GM19240 (cell line): Measurements from ENCODE around the gene DPYSL4.
A peak's percentile ranks its signal among the peaks of the same experiment; 100 is the strongest.

Experiments
- DNase-seq: peaks from one replicate; pipeline ENCODE4 v3.0.0; 2011; ENCODE audit warnings: low spot score; ENCODE audit not compliant: insufficient read length

Gene DPYSL4

DNA sequence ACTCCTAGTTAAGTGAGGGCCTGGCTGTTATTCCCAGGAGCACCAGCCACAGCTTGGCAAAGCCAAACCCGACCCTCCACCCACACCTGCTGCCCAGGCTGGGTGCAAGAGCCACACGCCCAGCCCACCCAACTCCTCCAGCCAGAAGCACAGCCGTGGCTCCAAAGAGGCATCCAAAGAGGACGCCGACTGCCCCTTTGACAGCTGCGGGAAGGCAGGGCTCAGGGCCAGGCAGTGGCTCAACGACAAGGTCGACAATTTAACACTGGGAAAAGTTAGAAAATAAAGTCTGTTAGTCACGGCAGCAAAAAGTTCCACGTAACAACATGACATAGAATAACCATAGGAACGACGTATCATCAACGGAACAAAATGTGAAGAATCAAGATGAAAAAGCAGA, 54.3 kb downstream of the DPYSL4 start:
- DNase-seq: no peak

GRCh38 chr10:132241496-132241895, 54.7 kb downstream of the DPYSL4 start:
- DNase-seq: no peak

GRCh38 chr10:132242103-132242840, 55.5 kb downstream of the DPYSL4 start:
- DNase-seq: no peak

- no peak for DNase-seq
These were observed 56.4 kb downstream of the DPYSL4 start for GRCh38 chr10:132243141-132243540.

GRCh38 chr10:132243626-132244025, 56.9 kb downstream of the DPYSL4 start:
- DNase-seq: no peak

DNA sequence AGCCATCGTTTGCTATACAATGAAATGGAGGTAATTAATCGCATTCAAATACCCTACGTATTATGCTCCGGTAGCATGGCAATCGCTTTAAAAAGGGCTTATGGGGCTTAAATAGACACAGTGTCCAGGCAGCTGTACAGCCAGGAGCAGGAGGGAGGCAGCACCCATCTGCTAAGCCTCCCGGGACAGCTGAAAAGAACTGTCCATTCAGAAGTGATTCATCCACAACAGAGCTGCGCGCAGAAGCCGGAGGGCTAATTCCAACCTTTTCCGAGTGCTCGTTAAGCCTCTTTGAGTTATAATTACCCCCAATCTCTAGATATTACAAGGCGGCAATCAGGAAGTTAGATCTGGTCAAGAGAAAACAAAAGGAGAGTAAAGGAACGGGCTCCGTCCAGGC, 58.3 kb downstream of the DPYSL4 start:
- DNase-seq: no peak

DNA sequence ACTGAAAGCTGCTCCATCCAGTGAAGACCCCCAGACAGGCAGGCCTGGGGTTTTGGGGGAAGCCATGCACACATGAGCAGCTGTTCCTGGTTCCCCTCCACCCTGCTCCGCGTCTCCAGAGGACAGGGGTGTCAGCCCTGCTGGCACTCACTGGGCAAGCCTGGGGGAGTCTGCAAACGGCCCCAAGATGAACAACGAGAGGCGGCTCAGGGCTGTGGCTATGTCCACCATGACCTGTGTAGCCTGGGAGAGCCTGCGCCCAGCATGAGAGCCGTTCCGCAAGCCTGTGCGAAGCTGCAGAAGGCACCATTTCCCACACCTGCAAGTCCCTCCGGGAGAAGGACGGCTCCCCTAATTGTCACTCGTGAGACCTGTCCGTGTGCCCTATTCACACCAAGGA, 59.5 kb downstream of the DPYSL4 start:
- no peak for DNase-seq

- no peak for DNase-seq
These were observed 61.2 kb downstream of the DPYSL4 start for GRCh38 chr10:132247943-132248342.

- DNase-seq: peak; percentile 62
These were observed 61.9 kb downstream of the DPYSL4 start for GRCh38 chr10:132248455-132249225.

DNA sequence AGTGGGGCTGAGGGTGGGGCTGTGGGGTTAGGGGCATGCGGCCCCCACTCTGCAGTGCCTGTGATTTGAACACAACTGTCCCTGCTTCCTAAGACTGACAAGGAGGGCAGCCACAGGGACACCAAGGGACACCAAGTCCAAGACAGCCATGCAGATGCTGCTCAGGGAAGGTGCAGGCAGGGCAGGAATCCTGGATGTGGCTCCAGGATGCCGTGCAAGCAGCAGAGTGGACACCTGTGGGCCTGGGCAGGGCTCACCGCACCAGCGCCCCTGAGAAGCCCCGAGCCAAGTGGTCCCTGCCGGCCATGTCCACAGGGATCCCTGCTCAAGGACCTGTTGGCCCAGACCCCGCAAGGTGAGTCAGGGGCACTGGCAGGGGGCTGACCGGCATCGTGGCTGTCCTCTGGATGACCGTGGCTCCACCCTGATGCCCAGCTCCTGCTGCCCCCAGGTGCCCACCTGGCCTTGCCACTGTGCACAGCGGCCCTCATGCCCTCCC, 62.5 kb downstream of the DPYSL4 start:
- DNase-seq: no peak

GRCh38 chr10:132249824-132250375, 63.2 kb downstream of the DPYSL4 start:
- no peak for DNase-seq

- no peak for DNase-seq
These were observed 64.0 kb downstream of the DPYSL4 start for GRCh38 chr10:132250481-132251475.

DNA sequence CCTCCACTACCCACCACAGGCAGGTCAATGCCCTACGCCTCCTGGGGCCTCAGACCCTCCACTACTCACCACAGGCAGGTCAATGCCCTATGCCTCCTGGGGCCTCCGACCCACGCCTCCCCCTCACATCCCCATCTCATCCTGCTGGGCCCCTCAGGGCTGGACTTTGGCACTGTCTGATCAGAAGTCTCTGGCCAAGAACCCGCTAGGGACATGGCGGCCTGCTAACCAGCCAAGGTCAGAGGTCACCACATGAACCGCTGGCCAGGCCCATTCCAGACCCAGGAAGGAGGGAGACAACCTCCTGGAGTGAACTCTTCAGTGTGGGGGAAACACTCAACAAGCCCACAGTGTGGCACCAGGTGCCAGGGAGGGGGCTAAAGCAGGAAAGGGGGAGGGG, 65.2 kb downstream of the DPYSL4 start:
- no peak for DNase-seq

GRCh38 chr10:132252412-132252811, 65.7 kb downstream of the DPYSL4 start:
- no peak for DNase-seq

DNA sequence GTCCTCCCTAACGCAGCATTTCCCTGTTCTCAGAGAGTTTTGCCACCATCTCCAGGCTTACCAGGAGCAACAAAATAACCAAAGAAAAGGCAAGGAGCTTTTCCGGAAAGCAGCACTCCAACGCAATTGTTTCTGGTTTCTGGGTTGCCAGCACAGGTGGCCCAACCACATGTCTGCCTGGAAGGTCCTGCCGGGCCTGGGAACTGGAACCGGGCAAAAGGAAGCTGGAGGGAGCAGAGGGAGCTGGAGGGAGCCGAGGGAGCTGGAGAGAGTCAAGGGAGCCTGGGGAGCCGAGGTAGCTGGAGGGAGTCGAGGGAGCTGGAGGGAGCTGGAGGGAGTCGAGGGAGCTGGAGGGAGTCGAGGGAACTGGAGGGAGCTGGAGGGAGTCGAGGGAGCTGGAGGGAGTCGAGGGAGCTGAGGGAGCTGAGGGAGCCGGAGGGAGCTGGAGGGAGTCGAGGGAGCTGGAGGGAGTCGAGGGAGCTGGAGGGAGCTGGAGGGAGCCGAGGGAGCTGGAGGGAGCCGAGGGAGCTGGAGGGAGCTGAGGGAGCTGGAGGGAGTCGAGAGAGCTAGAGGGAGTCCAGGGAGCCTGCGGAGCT, 66.4 kb downstream of the DPYSL4 start:
- no peak for DNase-seq

- DNase-seq: no peak
These were observed 68.1 kb downstream of the DPYSL4 start for GRCh38 chr10:132254841-132255240.
